Measurements from ENCODE around the gene EPS15.
"Not testable (repeated sequence)": the region's sequence is repeated elsewhere in the genome, so short reads cannot be mapped to it uniquely, and the experiment has no call there.

The EPS15 gene

GRCh38 chr1:51433269-51433971 lies 85.6 kb downstream of the EPS15 start:
- DNase-seq (ENCODE audit: low spot score) (no peak), FAIRE-seq (no peak)

- DNase-seq (ENCODE audit: low spot score) (no peak), FAIRE-seq (no peak)
Measured at GRCh38 chr1:51432146-51432545, 86.9 kb downstream of the EPS15 start.

- DNase-seq (ENCODE audit: low spot score) (no peak), FAIRE-seq (no peak)
Measured at GRCh38 chr1:51427438-51427837, 91.6 kb downstream of the EPS15 start.

- FAIRE-seq: no peak
- no peak for DNase-seq (ENCODE audit: low spot score)
Measured at GRCh38 chr1:51425955-51426354, 93.1 kb downstream of the EPS15 start.

GRCh38 chr1:51425273-51425672 lies 93.8 kb downstream of the EPS15 start:
- FAIRE-seq (no peak), DNase-seq (ENCODE audit: low spot score) (no peak)

- DNase-seq (ENCODE audit: low spot score) (no peak), FAIRE-seq (no peak)
Measured at GRCh38 chr1:51423073-51423821, 95.8 kb downstream of the EPS15 start.

- DNase-seq (ENCODE audit: low spot score): no peak
- no peak for FAIRE-seq
Measured at GRCh38 chr1:51422367-51423072, 96.5 kb downstream of the EPS15 start.

GRCh38 chr1:51421964-51422363 lies 97.1 kb downstream of the EPS15 start:
- peak; percentile 38 for FAIRE-seq
- DNase-seq (ENCODE audit: low spot score): no peak

GRCh38 chr1:51420867-51421627 lies 98.0 kb downstream of the EPS15 start:
- FAIRE-seq (no peak), DNase-seq (ENCODE audit: low spot score) (no peak)

- DNase-seq (ENCODE audit: low spot score) (no peak), FAIRE-seq (no peak)
Measured at GRCh38 chr1:51418384-51418959, 100.6 kb downstream of the EPS15 start.

GRCh38 chr1:51417496-51418383 lies 101.3 kb downstream of the EPS15 start:
- FAIRE-seq: no peak

GRCh38 chr1:51416910-51417309 lies 102.2 kb downstream of the EPS15 start:
- FAIRE-seq (no peak), DNase-seq (ENCODE audit: low spot score) (no peak)

More at GRCh38 chr1:51417496-51418383, 101.3 kb downstream of the EPS15 start:
- no peak for DNase-seq (ENCODE audit: low spot score)

GRCh38 chr1:51415963-51416362 lies 103.1 kb downstream of the EPS15 start:
- FAIRE-seq: no peak
- no peak for DNase-seq (ENCODE audit: low spot score)

GRCh38 chr1:51414811-51415210 lies 104.3 kb downstream of the EPS15 start:
- no peak for FAIRE-seq

GRCh38 chr1:51411820-51412219 lies 107.2 kb downstream of the EPS15 start:
- DNase-seq (ENCODE audit: low spot score); FAIRE-seq: not testable (repeated sequence)

More at GRCh38 chr1:51414811-51415210, 104.3 kb downstream of the EPS15 start:
- no peak for DNase-seq (ENCODE audit: low spot score)

- no peak for FAIRE-seq
Measured at GRCh38 chr1:51410568-51411460, 108.3 kb downstream of the EPS15 start.

GRCh38 chr1:51409755-51410541 lies 109.1 kb downstream of the EPS15 start:
- DNase-seq (ENCODE audit: low spot score); FAIRE-seq: not testable (repeated sequence)

More at GRCh38 chr1:51410568-51411460, 108.3 kb downstream of the EPS15 start:
- no peak for DNase-seq (ENCODE audit: low spot score)

- DNase-seq (ENCODE audit: low spot score) (no peak), FAIRE-seq (no peak)
Measured at GRCh38 chr1:51392241-51392640, 126.8 kb downstream of the EPS15 start.
